HEK293 (cell line): Measurements from ENCODE around the gene FBXL7.

ENCODE experiments used
- CTCF ChIA-PET: fragments of 350-600 bp; formaldehyde crosslinking; extraction: SDS; loops from one replicate; lab custom pipeline; 2021; ENCODE audit warnings: antibody characterized with exemption; lab: Yijun Ruan, JAX
- POLR2A ChIA-PET: fragments of 300-600 bp; formaldehyde crosslinking; extraction: SDS; loops from one replicate; lab custom pipeline; 2020; ENCODE audit warnings: antibody characterized with exemption, inconsistent platforms; lab: Yijun Ruan, JAX
- H3K27ac ChIP-seq: fragments of 200-500 bp; sonication (Bioruptor generic); 2 replicates; pipeline ENCODE4 v1.5.1; 2014; ENCODE audit warnings: low read depth, low read length, control low read depth, inconsistent platforms; ENCODE audit errors: extremely low read depth
- H3K36me3 ChIP-seq, 2 experiments: fragments of 200-500 bp in 1 of 2; sonication (Bioruptor generic) in 1 of 2; 1 replicate in 1 of 2; 2 replicates in 1 of 2; pipeline ENCODE4 v1.5.1; 2014 to 2017; ENCODE audit warnings: inconsistent platforms in 2 of 2, low read length in 2 of 2; ENCODE audit not compliant: control insufficient read depth in 2 of 2, insufficient read depth in 1 of 2
- H3K4me1 ChIP-seq: fragments of 200-500 bp; sonication (Bioruptor generic); 2 replicates; pipeline ENCODE4 v1.5.1; 2014; ENCODE audit warnings: mild to moderate bottlenecking, low read length, inconsistent platforms; ENCODE audit not compliant: control insufficient read depth, insufficient read depth
- H3K4me3 ChIP-seq: 2 replicates; pipeline ENCODE4 v1.5.1; 2011; ENCODE audit warnings: low read depth, mild to moderate bottlenecking, control low read depth, low read length, moderate library complexity
- H3K9me3 ChIP-seq: fragments of 200-500 bp; sonication (Bioruptor generic); 2 replicates; pipeline ENCODE4 v1.5.1; 2014; ENCODE audit warnings: low read depth, low read length, inconsistent platforms; ENCODE audit not compliant: control insufficient read depth, insufficient read depth
- PRDM1 ChIP-seq: fragments of 450-650 bp; formaldehyde crosslinking; IDR thresholded peaks from 2 replicates; pipeline ENCODE4; 2016; ENCODE audit warnings: missing biosample characterization, missing genetic modification characterization
- REPIN1 ChIP-seq: fragments of 450-650 bp; formaldehyde crosslinking; IDR thresholded peaks from 2 replicates; pipeline ENCODE4 v1.5.1; 2017; ENCODE audit warnings: missing biosample characterization, missing genetic modification characterization, low read depth
- SCRT2 ChIP-seq: fragments of 450-650 bp; formaldehyde crosslinking; IDR thresholded peaks from 2 replicates; pipeline ENCODE4 v1.5.1; 2016; ENCODE audit warnings: missing biosample characterization, missing genetic modification characterization
- ZBTB21 ChIP-seq: fragments of 450-650 bp; formaldehyde crosslinking; IDR thresholded peaks from 2 replicates; pipeline ENCODE4 v1.5.1; 2017; ENCODE audit warnings: missing biosample characterization, missing genetic modification characterization
- ZNF112 ChIP-seq: fragments of 450-650 bp; formaldehyde crosslinking; IDR thresholded peaks from 2 replicates; pipeline ENCODE4 v1.5.0; 2017; ENCODE audit warnings: missing biosample characterization, missing genetic modification characterization
- ZNF148 ChIP-seq: fragments of 450-650 bp; formaldehyde crosslinking; IDR thresholded peaks from 2 replicates; pipeline ENCODE4 v1.5.0; 2017; ENCODE audit warnings: missing biosample characterization, missing genetic modification characterization, borderline replicate concordance
- ZNF221 ChIP-seq: fragments of 450-650 bp; formaldehyde crosslinking; IDR thresholded peaks from 2 replicates; pipeline ENCODE4 v1.5.1; 2017; ENCODE audit warnings: missing biosample characterization, missing genetic modification characterization, borderline replicate concordance
- ZNF302 ChIP-seq: fragments of 450-650 bp; formaldehyde crosslinking; IDR thresholded peaks from 2 replicates; pipeline ENCODE4 v1.5.1; 2016; ENCODE audit warnings: missing biosample characterization, missing genetic modification characterization, low read depth
- ZNF366 ChIP-seq: fragments of 450-650 bp; formaldehyde crosslinking; conservative IDR thresholded peaks from 2 replicates; pipeline ENCODE4 v1.5.1; 2016; ENCODE audit warnings: missing biosample characterization, missing genetic modification characterization
- ZNF518A ChIP-seq: fragments of 450-650 bp; formaldehyde crosslinking; conservative IDR thresholded peaks from 2 replicates; pipeline ENCODE4 v1.5.1; 2016; ENCODE audit warnings: low read depth, missing biosample characterization, missing genetic modification characterization
- ZNF629 ChIP-seq: fragments of 450-650 bp; formaldehyde crosslinking; IDR thresholded peaks from 2 replicates; pipeline ENCODE4 v1.5.1; 2017; ENCODE audit warnings: missing biosample characterization, missing genetic modification characterization
- ZNF654 ChIP-seq: fragments of 450-650 bp; formaldehyde crosslinking; IDR thresholded peaks from 2 replicates; pipeline ENCODE4 v1.5.1; 2016; ENCODE audit warnings: low read depth, missing biosample characterization, missing genetic modification characterization
- ZNF76 ChIP-seq: fragments of 450-650 bp; formaldehyde crosslinking; IDR thresholded peaks from 2 replicates; pipeline ENCODE4; 2016; ENCODE audit warnings: low read depth, missing biosample characterization, missing genetic modification characterization, borderline replicate concordance
- ZNF792 ChIP-seq: fragments of 450-650 bp; formaldehyde crosslinking; IDR thresholded peaks from 2 replicates; pipeline ENCODE4 v1.5.1; 2016; ENCODE audit warnings: missing biosample characterization, missing genetic modification characterization

The FBXL7 gene

GRCh38 chr5:15957124-15957523, 457.1 kb downstream of the FBXL7 start:
- Histone ChIP-seq H3K36me3 (no peaks in the 10 kb centered on the region), H3K27ac (no peak overlapping the region), H3K4me3 (no peak overlapping the region), H3K9me3 (no peaks in the 10 kb centered on the region), H3K4me1 (no peaks in the 10 kb centered on the region)
- ChIA-PET POLR2A (no interaction called here), CTCF (no interaction called here)
- TF ChIP-seq REPIN1 (tag by site-specific recombination) = no peak
- TF ChIP-seq ZNF366 = no peak
- TF ChIP-seq ZNF629 (tag by site-specific recombination) = no peak
- no peak for TF ChIP-seq ZNF518A (tag by site-specific recombination)

- no peak overlapping the region for H3K4me3 ChIP-seq
- ChIA-PET POLR2A (no interaction called here), CTCF (no interaction called here)
- no peaks in the 10 kb centered on the region for H3K4me1 ChIP-seq
- H3K27ac ChIP-seq = no peak overlapping the region
- no peak for TF ChIP-seq ZNF76 (tag by site-specific recombination)
- no peak for TF ChIP-seq ZNF792 (tag by site-specific recombination)
- TF ChIP-seq ZNF654 (tag by site-specific recombination) = no peak
- TF ChIP-seq SCRT2 (tag by site-specific recombination) = no peak
- TF ChIP-seq ZNF112 (tag by site-specific recombination) = no peak
- TF ChIP-seq ZNF302 (tag by site-specific recombination) = no peak
- no peak for TF ChIP-seq PRDM1
- TF ChIP-seq ZBTB21 (tag by site-specific recombination) = no peak
- no peak for TF ChIP-seq ZNF148 (tag by site-specific recombination)
- no peak for TF ChIP-seq ZNF221
- TF ChIP-seq, all 188 proteins: peak for 0
- Histone ChIP-seq H3K9me3 (no peaks in the 10 kb centered on the region), H3K36me3 (no peaks in the 10 kb centered on the region)
These were observed 459.6 kb downstream of the FBXL7 start for GRCh38 chr5:15959370-15960164.
